HCT116 (cell line): Measurements from ENCODE around the gene MTREX. TPM values are rescaled to one million over a fixed set of nuclear protein-coding genes. Genes with fewer than 3 reads are reported as not detected.

Experiments used
- ATAC-seq: fragments of 200-7000 bp; cut with Tn5 transposase; 2 replicates; pipeline ENCODE4 v1.9.1; 2020; ENCODE audit warnings: mild to moderate bottlenecking, moderate library complexity
- BruUV-seq: library from RNA; stranded (reverse); fragments of 400-500 nt; replicated peaks from 2 replicates; lab custom pipeline; 2021; lab: Mats Ljungman, UMichigan
- CTCF ChIA-PET: fragments of 300-600 bp; sonication (Branson Sonifier 250); formaldehyde crosslinking; loops from one replicate; lab custom pipeline; 2021; ENCODE audit warnings: antibody characterized with exemption; lab: Charles Lee
- POLR2A ChIA-PET: fragments of 300-600, 350-600 bp; sonication (Branson Sonifier 250); formaldehyde crosslinking; loops from one replicate; lab custom pipeline; 2021; ENCODE audit warnings: antibody characterized with exemption; lab: Charles Lee
- RAD21 ChIA-PET, 2 experiments: fragments of 300-600 bp; sonication (Branson Sonifier 250); formaldehyde crosslinking; loops; one replicate each; lab custom pipeline; 2023; ENCODE audit warnings: low total read pairs in 2 of 2; ENCODE audit not compliant: uncharacterized antibody in 2 of 2, unreplicated experiment in 2 of 2, low non-redundant PET in 1 of 2; lab: Charles Lee
- DNase-seq: peaks from one replicate; pipeline ENCODE4 v3.0.0-alpha.2; 2010; ENCODE audit warnings: low read depth, low spot score
- H2AFZ ChIP-seq: fragments of 200-600 bp; shearing (Covaris generic), sonication (generic); 2 replicates; pipeline ENCODE4 v1.6.1; 2017; ENCODE audit warnings: low read depth, mixed run types, mixed read lengths, antibody characterized with exemption, low read length; ENCODE audit not compliant: poor library complexity, severe bottlenecking
- H3K27ac ChIP-seq: 2 replicates; pipeline ENCODE4 v1.5.1; 2012; ENCODE audit warnings: low read depth, low read length
- H3K27me3 ChIP-seq: fragments of 200-600 bp; sonication (generic); 2 replicates; pipeline ENCODE4 v1.6.1; 2016; ENCODE audit warnings: mixed run types, low read length, mixed read lengths; ENCODE audit not compliant: insufficient read depth
- H3K36me3 ChIP-seq, 2 experiments: fragments of 200-500 bp in 1 of 2; fragments of 200-600 bp in 1 of 2; sonication (Bioruptor generic) in 1 of 2; sonication (generic) in 1 of 2; 2 replicates each; pipeline versions ENCODE4 v1.5.1 to v1.6.1; 2014 to 2016; ENCODE audit warnings: low read length in 2 of 2, inconsistent platforms in 1 of 2, mixed read lengths in 1 of 2, mixed run types in 1 of 2; ENCODE audit not compliant: insufficient read depth in 2 of 2, control insufficient read depth in 1 of 2
- H3K4me1 ChIP-seq, 2 experiments: fragments of 200-600 bp in 1 of 2; sonication (generic) in 1 of 2; 2 replicates each; pipeline versions ENCODE4 v1.5.1 to v1.6.1; 2012 to 2017; ENCODE audit warnings: low read length in 2 of 2, inconsistent platforms in 1 of 2, mild to moderate bottlenecking in 1 of 2, mixed read lengths in 1 of 2, mixed run types in 1 of 2, moderate library complexity in 1 of 2; ENCODE audit not compliant: insufficient read depth in 2 of 2, control insufficient read depth in 1 of 2
- H3K4me2 ChIP-seq: fragments of 200-600 bp; sonication (generic); 2 replicates; pipeline ENCODE4 v1.6.1; 2017; ENCODE audit warnings: mixed run types, low read length, mixed read lengths
- H3K4me3 ChIP-seq, 2 experiments: fragments of 200-600 bp in 1 of 2; sonication (generic) in 1 of 2; replicated peaks in 1 of 2; 2 replicates each; pipeline ENCODE4 v1.5.1; 2011 to 2016; ENCODE audit warnings: low read length in 2 of 2, control low read depth in 1 of 2, low read depth in 1 of 2, mild to moderate bottlenecking in 1 of 2, mixed read lengths in 1 of 2, mixed run types in 1 of 2
- H3K79me2 ChIP-seq: fragments of 200-600 bp; sonication (generic); 2 replicates; pipeline ENCODE4 v1.6.1; 2017; ENCODE audit warnings: mild to moderate bottlenecking, mixed run types, low read length, moderate library complexity, mixed read lengths; ENCODE audit not compliant: insufficient read depth
- H3K9ac ChIP-seq: fragments of 200-600 bp; sonication (generic); 2 replicates; pipeline ENCODE4 v1.6.1; 2016; ENCODE audit warnings: low read length, mixed read lengths
- H3K9me2 ChIP-seq: fragments of 200-600 bp; sonication (generic), shearing (Covaris generic); 2 replicates; pipeline ENCODE4 v1.6.1; 2017; ENCODE audit warnings: mixed run types, mild to moderate bottlenecking, moderate library complexity; ENCODE audit not compliant: insufficient read depth
- H3K9me3 ChIP-seq, 2 experiments: fragments of 200-500 bp in 1 of 2; fragments of 200-600 bp in 1 of 2; sonication (Bioruptor generic) in 1 of 2; sonication (generic) in 1 of 2; 2 replicates each; pipeline ENCODE4 v1.6.1; 2014 to 2017; ENCODE audit warnings: low read length in 2 of 2, mixed read lengths in 2 of 2, inconsistent platforms in 1 of 2, low read depth in 1 of 2, mild to moderate bottlenecking in 1 of 2, mixed run types in 1 of 2, moderate library complexity in 1 of 2; ENCODE audit not compliant: control insufficient read depth in 1 of 2, insufficient read depth in 1 of 2
- H4K20me1 ChIP-seq: fragments of 200-600 bp; sonication (generic), shearing (Covaris generic); 2 replicates; pipeline ENCODE4 v1.6.1; 2017; ENCODE audit warnings: mixed run types, mild to moderate bottlenecking, moderate library complexity; ENCODE audit not compliant: insufficient read depth
- EGR1 ChIP-seq: IDR thresholded peaks from 2 replicates; pipeline ENCODE4 v1.6.1; 2012; ENCODE audit warnings: low read depth
- JUND ChIP-seq: IDR thresholded peaks from 2 replicates; pipeline ENCODE4 v1.6.1; 2012
- POLR2A ChIP-seq: IDR thresholded peaks from 2 replicates; pipeline ENCODE4 v1.7.0; 2011; ENCODE audit warnings: borderline replicate concordance; ENCODE audit not compliant: insufficient read depth, insufficient read length; ENCODE audit errors: extremely low read depth
- POLR2AphosphoS5 ChIP-seq: IDR thresholded peaks from 2 replicates; pipeline ENCODE4 v1.6.1; 2011; ENCODE audit warnings: mild to moderate bottlenecking, low read depth, low read length, moderate library complexity
- RAD21 ChIP-seq: IDR thresholded peaks from 2 replicates; pipeline ENCODE4 v1.6.1; 2012; ENCODE audit warnings: low read depth, mild to moderate bottlenecking
- SIN3A ChIP-seq: IDR thresholded peaks from 2 replicates; pipeline ENCODE4 v1.6.1; 2012; ENCODE audit warnings: low read depth
- SP1 ChIP-seq: IDR thresholded peaks from 2 replicates; pipeline ENCODE4 v1.6.1; 2012; ENCODE audit warnings: low read depth
- SRF ChIP-seq: IDR thresholded peaks from 2 replicates; pipeline ENCODE4 v1.6.1; 2012; ENCODE audit warnings: low read depth
- TCF7L2 ChIP-seq: IDR thresholded peaks from 2 replicates; pipeline ENCODE4 v1.7.0; 2011; ENCODE audit warnings: borderline replicate concordance, inconsistent platforms; ENCODE audit not compliant: insufficient read depth, insufficient read length; ENCODE audit errors: extremely low read depth
- YY1 ChIP-seq: IDR thresholded peaks from 2 replicates; pipeline ENCODE4 v1.6.1; 2011; ENCODE audit warnings: low read length, low read depth, moderate library complexity, mild to moderate bottlenecking; ENCODE audit not compliant: insufficient replicate concordance; ENCODE audit errors: extremely low read depth
- ZBTB33 ChIP-seq: IDR thresholded peaks from 2 replicates; pipeline ENCODE4 v1.6.1; 2011; ENCODE audit warnings: mild to moderate bottlenecking, low read length, moderate library complexity; ENCODE audit not compliant: insufficient replicate concordance; ENCODE audit errors: extremely low read depth
- ZFX ChIP-seq: fragments of 450-650 bp; IDR thresholded peaks from 2 replicates; pipeline ENCODE4 v1.6.1; 2017
- ZNF274 ChIP-seq: fragments of 200-500 bp; sonication (Bioruptor generic); IDR thresholded peaks from 2 replicates; pipeline ENCODE4 v1.6.1; 2014; ENCODE audit warnings: mild to moderate bottlenecking, low read depth, low read length, inconsistent platforms
- intact Hi-C: fragments of 100-400 bp; cut with micrococcal nuclease; formaldehyde crosslinking; loops from 2 replicates; pipeline ENCODE4 v1.10.0; 2022
- total RNA-seq: library from RNA; stranded (reverse); gene quantifications from one replicate; pipeline ENCODE4 v1.2.1, GENCODE V29; 2021; ENCODE audit not compliant: unreplicated experiment
- TF ChIP-seq, protein P1 (sequence below): IDR thresholded peaks from 2 replicates; pipeline ENCODE4 v1.6.1; 2012
- TF ChIP-seq, protein P2 (sequence below): IDR thresholded peaks from 2 replicates; pipeline ENCODE4 v1.6.1; 2012

Gene MTREX
- total RNA-seq, 1 experiment from 2014 or later: 101 TPM

- Histone ChIP-seq H3K4me2 (no peak overlapping the region), H3K9me3 (no peaks in the 10 kb centered on the region), H3K27me3 (no peaks in the 10 kb centered on the region), H2AFZ (no peak overlapping the region), H3K4me1 (no peaks in the 10 kb centered on the region), H3K9ac (no peak overlapping the region), H3K9me2 (no peaks in the 10 kb centered on the region), H3K36me3 (peaks cover 20 to 23% of the 10 kb centered on the region in 2 experiments), H4K20me1 (no peaks in the 10 kb centered on the region), H3K27ac (no peak overlapping the region), H3K4me3 (no peak overlapping the region), H3K79me2 (no peaks in the 10 kb centered on the region; the same call in none of the 2 replicates)
- BruUV-seq: no TSS peak
- no peak for DNase-seq
- no peak for ATAC-seq
- ChIA-PET CTCF (interaction anchor here (1.5 kb wide), 1 partner anchor 284 kb away, joined by 6 read pairs; no protein-coding TSS in a partner anchor), RAD21 (interaction anchor here in 1 of 2 experiments (1.1 kb wide), 1 partner anchor 236 kb away, joined by 4 read pairs; no protein-coding TSS in a partner anchor), POLR2A (no interaction called here)
- intact Hi-C loops: loop anchor here (1.0 kb wide), 1 partner anchor 284 kb away; no protein-coding TSS in a partner anchor
- TF ChIP-seq ZFX: no peak
- no peak for TF ChIP-seq YY1
- TF ChIP-seq SP1: no peak
- TF ChIP-seq ZNF274: no peak
- TF ChIP-seq POLR2AphosphoS5: no peak
These were observed 100.2 kb downstream of the MTREX start for GRCh38 chr5:55407984-55408383.

DNA sequence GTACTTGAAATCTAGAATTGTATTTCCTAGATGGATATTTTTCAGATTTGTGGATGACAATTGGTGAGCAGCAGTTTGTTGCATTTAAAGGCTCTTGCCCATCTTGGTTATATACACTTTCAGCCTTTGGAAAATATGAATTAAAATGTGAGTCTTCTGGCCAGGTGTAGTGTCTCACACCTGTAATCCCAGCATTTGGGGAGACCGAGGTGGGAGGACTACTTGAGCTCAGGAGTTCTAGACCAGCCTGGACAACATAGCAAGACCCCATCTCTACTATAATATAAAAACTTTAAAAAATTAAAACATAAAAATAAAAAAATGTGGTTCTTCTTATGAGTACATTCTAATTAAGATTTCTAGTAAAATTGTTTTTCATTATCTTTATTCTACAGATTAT, 102.0 kb downstream of the MTREX start:
- peaks cover 18 to 19% of the 10 kb centered on the region in 2 experiments for H3K36me3 ChIP-seq
- no peak overlapping the region for H3K4me3 ChIP-seq
- H4K20me1 ChIP-seq: no peaks in the 10 kb centered on the region
- H3K4me1 ChIP-seq: no peaks in the 10 kb centered on the region
- no peak overlapping the region for H3K27ac ChIP-seq
- ChIA-PET CTCF (interaction anchor here (0.9 kb wide), 1 partner anchor 282 kb away, joined by 3 read pairs; no protein-coding TSS in a partner anchor), RAD21 (no interaction called here), POLR2A (no interaction called here)
- no peaks in the 10 kb centered on the region; the same call in none of the 2 replicates for H3K79me2 ChIP-seq
- TF ChIP-seq ZBTB33 (no peak), POLR2A (no peak), EGR1 (no peak), POLR2AphosphoS5 (no peak), SRF (no peak), ZNF274 (no peak), JUND (no peak), TCF7L2 (no peak), RAD21 (no peak), ZFX (no peak), SIN3A (no peak)
- TF ChIP-seq, protein P1, sequence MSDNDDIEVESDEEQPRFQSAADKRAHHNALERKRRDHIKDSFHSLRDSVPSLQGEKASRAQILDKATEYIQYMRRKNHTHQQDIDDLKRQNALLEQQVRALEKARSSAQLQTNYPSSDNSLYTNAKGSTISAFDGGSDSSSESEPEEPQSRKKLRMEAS: no peak
- TF ChIP-seq, protein P2, sequence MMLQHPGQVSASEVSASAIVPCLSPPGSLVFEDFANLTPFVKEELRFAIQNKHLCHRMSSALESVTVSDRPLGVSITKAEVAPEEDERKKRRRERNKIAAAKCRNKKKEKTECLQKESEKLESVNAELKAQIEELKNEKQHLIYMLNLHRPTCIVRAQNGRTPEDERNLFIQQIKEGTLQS: no peak
- no peaks in the 10 kb centered on the region for H3K9me2 ChIP-seq
- no peak overlapping the region for H3K9ac ChIP-seq
- H3K9me3 ChIP-seq: no peaks in the 10 kb centered on the region
- no peak overlapping the region for H3K4me2 ChIP-seq
- DNase-seq: no peak
- intact Hi-C loops: no loop called here
- BruUV-seq: no TSS peak
- H3K27me3 ChIP-seq: no peaks in the 10 kb centered on the region
- H2AFZ ChIP-seq: no peak overlapping the region
- no peak for ATAC-seq
